MM.1S (cell line): ENCODE results near the gene SHISA6.

ENCODE experiments used
- CTCF ChIP-seq: fragments of 300-600 bp; sonication (generic); IDR thresholded peaks from 2 replicates; pipeline ENCODE4 v1.5.1; 2016; ENCODE audit warnings: antibody characterized with exemption, low read length, mixed read lengths
- EZH2 ChIP-seq: fragments of 300-600 bp; sonication (generic); optimal IDR thresholded peaks from 2 replicates; pipeline ENCODE3; 2017; ENCODE audit warnings: low read depth, mild to moderate bottlenecking, antibody characterized with exemption, low read length, mixed read lengths
- EZH2phosphoT487 ChIP-seq: fragments of 300-600 bp; sonication (generic); IDR thresholded peaks from 2 replicates; pipeline ENCODE4 v1.6.1; 2018; ENCODE audit warnings: antibody characterized with exemption, low read length

GRCh38 chr17:11366272-11366850 is 125.3 kb downstream of the SHISA6 start:
- TF ChIP-seq CTCF: no peak
- TF ChIP-seq EZH2: no peak
- TF ChIP-seq EZH2phosphoT487: no peak
